Stimulated activated naive CD4-positive, alpha-beta T cell (primary cell): ENCODE measurements around the gene TNFRSF8.

ENCODE experiments used
- DNase-seq, 6 experiments: peaks; one replicate each; lab custom pipeline; 2025; lab: John Stamatoyannopoulos, UW

Gene TNFRSF8

DNA sequence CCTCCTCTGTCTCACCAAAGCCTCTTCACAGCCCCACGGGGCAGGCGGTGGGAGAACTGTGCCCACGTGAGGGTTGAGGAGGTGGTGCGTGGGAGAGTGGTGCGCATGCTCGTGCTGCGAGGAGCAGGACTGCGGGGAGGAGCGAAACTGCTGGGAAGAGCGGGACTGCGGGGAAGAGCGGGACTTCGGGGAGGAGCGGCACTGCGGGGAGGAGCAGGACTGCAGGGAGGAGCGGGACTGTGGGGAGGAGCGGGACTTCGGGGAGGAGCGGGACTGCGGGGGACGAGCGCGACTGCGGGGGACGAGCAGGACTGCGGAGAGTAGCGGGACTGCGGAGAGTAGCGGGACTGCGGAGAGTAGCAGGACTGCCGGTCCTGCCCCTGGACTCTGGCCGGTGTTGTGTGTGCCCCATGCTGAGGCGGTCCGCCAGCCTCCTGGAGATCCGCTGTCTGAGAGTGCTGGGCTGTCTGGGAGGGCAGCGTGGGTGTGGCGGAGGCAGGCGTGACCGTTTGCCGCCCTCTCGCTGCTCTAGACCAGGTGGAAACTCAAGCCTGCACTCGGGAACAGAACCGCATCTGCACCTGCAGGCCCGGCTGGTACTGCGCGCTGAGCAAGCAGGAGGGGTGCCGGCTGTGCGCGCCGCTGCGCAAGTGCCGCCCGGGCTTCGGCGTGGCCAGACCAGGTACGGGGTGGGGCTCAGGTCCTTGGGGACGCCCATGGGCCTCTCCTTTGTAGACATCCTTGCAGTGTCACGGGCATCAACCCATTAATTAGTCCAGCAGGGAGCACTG lies 128.3 kb downstream of the TNFRSF8 start:
- DNase-seq, result no peak
